Neural cell (in vitro differentiated cells): ENCODE data around the gene CDR2.

Experiments
- EP300 ChIP-seq: fragments of 450-650 bp; conservative IDR thresholded peaks from 2 replicates; pipeline ENCODE4 v1.6.1; 2014; ENCODE audit warnings: antibody characterized with exemption, mild to moderate bottlenecking, moderate library complexity; ENCODE audit not compliant: poor library complexity, severe bottlenecking
- RAD21 ChIP-seq: fragments of 450-650 bp; conservative IDR thresholded peaks from 2 replicates; pipeline ENCODE4 v1.6.1; 2014; ENCODE audit warnings: antibody characterized with exemption, mild to moderate bottlenecking, moderate library complexity
- TF ChIP-seq, protein P1 (sequence below): fragments of 450-650 bp; IDR thresholded peaks from 2 replicates; pipeline ENCODE4 v1.5.1; 2014; ENCODE audit warnings: antibody characterized with exemption, mild to moderate bottlenecking, moderate library complexity; ENCODE audit not compliant: poor library complexity, severe bottlenecking

DNA sequence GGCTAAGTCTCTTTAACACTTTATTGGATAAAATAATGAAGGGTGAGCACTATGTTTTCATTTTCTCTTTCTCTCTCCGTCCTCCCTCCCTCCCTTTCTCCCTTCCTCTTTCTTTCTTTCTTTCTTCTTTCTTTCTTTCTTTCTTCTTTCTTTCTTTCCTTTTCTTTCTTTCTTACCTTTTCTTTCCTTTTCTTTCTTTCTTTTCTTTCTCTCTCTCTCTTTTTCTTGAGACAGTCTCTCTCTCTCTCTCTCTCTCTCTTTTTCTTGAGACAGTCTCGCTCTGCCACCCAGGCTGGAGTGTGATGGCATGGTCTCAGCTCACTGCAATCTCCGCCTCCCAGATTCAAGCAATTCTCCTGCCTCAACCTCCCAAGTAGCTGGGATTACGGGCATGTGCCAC lies 21.5 kb upstream of the CDR2 start:
- TF ChIP-seq EP300 (no peak), RAD21 (no peak)
- TF ChIP-seq, protein P1, sequence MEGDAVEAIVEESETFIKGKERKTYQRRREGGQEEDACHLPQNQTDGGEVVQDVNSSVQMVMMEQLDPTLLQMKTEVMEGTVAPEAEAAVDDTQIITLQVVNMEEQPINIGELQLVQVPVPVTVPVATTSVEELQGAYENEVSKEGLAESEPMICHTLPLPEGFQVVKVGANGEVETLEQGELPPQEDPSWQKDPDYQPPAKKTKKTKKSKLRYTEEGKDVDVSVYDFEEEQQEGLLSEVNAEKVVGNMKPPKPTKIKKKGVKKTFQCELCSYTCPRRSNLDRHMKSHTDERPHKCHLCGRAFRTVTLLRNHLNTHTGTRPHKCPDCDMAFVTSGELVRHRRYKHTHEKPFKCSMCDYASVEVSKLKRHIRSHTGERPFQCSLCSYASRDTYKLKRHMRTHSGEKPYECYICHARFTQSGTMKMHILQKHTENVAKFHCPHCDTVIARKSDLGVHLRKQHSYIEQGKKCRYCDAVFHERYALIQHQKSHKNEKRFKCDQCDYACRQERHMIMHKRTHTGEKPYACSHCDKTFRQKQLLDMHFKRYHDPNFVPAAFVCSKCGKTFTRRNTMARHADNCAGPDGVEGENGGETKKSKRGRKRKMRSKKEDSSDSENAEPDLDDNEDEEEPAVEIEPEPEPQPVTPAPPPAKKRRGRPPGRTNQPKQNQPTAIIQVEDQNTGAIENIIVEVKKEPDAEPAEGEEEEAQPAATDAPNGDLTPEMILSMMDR, result no peak
